HG03097 (cell line): ENCODE measurements around the gene CASP6.

ENCODE experiments used
- ATAC-seq: cut with Tn5 transposase; IDR thresholded peaks from one replicate; pipeline ENCODE4 v1.9.1; 2021; ENCODE audit not compliant: unreplicated experiment, low FRiP score

CASP6 gene

GRCh38 chr4:109673303-109673702, 29.9 kb downstream of the CASP6 start:
- ATAC-seq: no peak

- no peak for ATAC-seq
Observed at GRCh38 chr4:109672169-109672930, 30.9 kb downstream of the CASP6 start.

GRCh38 chr4:109671350-109671749, 31.9 kb downstream of the CASP6 start:
- no peak for ATAC-seq

- no peak for ATAC-seq
Observed at GRCh38 chr4:109665783-109666485, 37.3 kb downstream of the CASP6 start.

GRCh38 chr4:109662771-109663170, 40.5 kb downstream of the CASP6 start:
- no peak for ATAC-seq

GRCh38 chr4:109662116-109662515, 41.1 kb downstream of the CASP6 start:
- ATAC-seq: no peak

- no peak for ATAC-seq
Observed at GRCh38 chr4:109658871-109659410, 44.3 kb downstream of the CASP6 start.

- ATAC-seq: no peak
Observed at GRCh38 chr4:109657854-109658418, 45.3 kb downstream of the CASP6 start.

- no peak for ATAC-seq
Observed at GRCh38 chr4:109655396-109655795, 47.8 kb downstream of the CASP6 start.

- peak; percentile 79 for ATAC-seq
Observed at GRCh38 chr4:109649872-109650271, 53.4 kb downstream of the CASP6 start.

GRCh38 chr4:109648997-109649575, 54.2 kb downstream of the CASP6 start:
- no peak for ATAC-seq

GRCh38 chr4:109648266-109648996, 54.8 kb downstream of the CASP6 start:
- ATAC-seq: peak; percentile 49

GRCh38 chr4:109645874-109646710, 57.2 kb downstream of the CASP6 start:
- ATAC-seq: no peak

- ATAC-seq: no peak
Observed at GRCh38 chr4:109640644-109641043, 62.6 kb downstream of the CASP6 start.
